ENCODE results near the gene HRH2.

The HRH2 gene

GRCh38 chr5:175689147-175689991, 31.5 kb downstream of the HRH2 start:
- Histone ChIP-seq H3K79me2 (ENCODE audit: control insufficient read depth, low read length) (peaks cover 29% of the 10 kb centered on the region), H3K4me3 (ENCODE audit: low read length) (0 out of 2 replicates have a peak overlapping the region, but pooled peaks have one; percentile 26), H3K9me2 (replicated peaks; ENCODE audit: control insufficient read depth, low read length) (no peaks in the 10 kb centered on the region), H3K4me2 (ENCODE audit: low read length) (peak overlapping the region; percentile 80), H3K27me3 (ENCODE audit: control insufficient read depth, low read length) (no peaks in the 10 kb centered on the region), H3K36me3 (ENCODE audit: control insufficient read depth, low read length) (no peaks in the 10 kb centered on the region), H3F3A (ENCODE audit: control insufficient read depth, insufficient read depth) (no peaks in the 10 kb centered on the region; the same call in 1 of the 2 replicates), H3K9me3 (ENCODE audit: control insufficient read depth, insufficient read depth, low read length) (no peaks in the 10 kb centered on the region), H4K20me1 (ENCODE audit: control insufficient read depth, insufficient read depth, low read depth, low read length) (no peaks in the 10 kb centered on the region), H3K4me1 (ENCODE audit: control insufficient read depth, low read length) (peaks cover 53% of the 10 kb centered on the region), H3K27ac (ENCODE audit: low read depth, low read length) (no peak overlapping the region)
- TF ChIP-seq CTCF (IDR thresholded peaks at IDR 0.05; ENCODE audit: low read depth, low read length, poor library complexity, severe bottlenecking) = no peak
- no peak for TF ChIP-seq EZH2phosphoT487 (IDR thresholded peaks at IDR 0.05; ENCODE audit: borderline replicate concordance, low read length)

GRCh38 chr5:175690025-175690424, 32.2 kb downstream of the HRH2 start:
- H3K4me1 ChIP-seq (ENCODE audit: control insufficient read depth, low read length) = peaks cover 59% of the 10 kb centered on the region

GRCh38 chr5:175690586-175690985, 32.7 kb downstream of the HRH2 start:
- Histone ChIP-seq H3K79me2 (ENCODE audit: control insufficient read depth, low read length) (peaks cover 38% of the 10 kb centered on the region), H3K4me3 (ENCODE audit: low read length) (peak overlapping the region; percentile 74), H4K20me1 (ENCODE audit: control insufficient read depth, insufficient read depth, low read depth, low read length) (no peaks in the 10 kb centered on the region), H3K27ac (ENCODE audit: low read depth, low read length) (peak overlapping the region; percentile 53; the same call in 1 of the 2 replicates), H3K27me3 (ENCODE audit: control insufficient read depth, low read length) (no peaks in the 10 kb centered on the region), H3K9me2 (replicated peaks; ENCODE audit: control insufficient read depth, low read length) (no peaks in the 10 kb centered on the region), H3K9me3 (ENCODE audit: control insufficient read depth, insufficient read depth, low read length) (no peaks in the 10 kb centered on the region), H3K4me1 (ENCODE audit: control insufficient read depth, low read length) (peaks cover 65% of the 10 kb centered on the region), H3F3A (ENCODE audit: control insufficient read depth, insufficient read depth) (no peaks in the 10 kb centered on the region; the same call in 1 of the 2 replicates), H3K36me3 (ENCODE audit: control insufficient read depth, low read length) (no peaks in the 10 kb centered on the region), H3K4me2 (ENCODE audit: low read length) (peak overlapping the region; percentile 80)
- TF ChIP-seq EZH2phosphoT487 (IDR thresholded peaks at IDR 0.05; ENCODE audit: borderline replicate concordance, low read length) (no peak), CTCF (IDR thresholded peaks at IDR 0.05; ENCODE audit: low read depth, low read length, poor library complexity, severe bottlenecking) (no peak)

More at GRCh38 chr5:175690025-175690424, 32.2 kb downstream of the HRH2 start:
- Histone ChIP-seq H3K4me2 (ENCODE audit: low read length) (peak overlapping the region; percentile 80; the same call in 1 of the 2 replicates), H3K27ac (ENCODE audit: low read depth, low read length) (no peak overlapping the region), H3F3A (ENCODE audit: control insufficient read depth, insufficient read depth) (no peaks in the 10 kb centered on the region; the same call in 1 of the 2 replicates), H3K4me3 (ENCODE audit: low read length) (no peak overlapping the region), H3K9me3 (ENCODE audit: control insufficient read depth, insufficient read depth, low read length) (no peaks in the 10 kb centered on the region), H3K36me3 (ENCODE audit: control insufficient read depth, low read length) (no peaks in the 10 kb centered on the region), H3K9me2 (replicated peaks; ENCODE audit: control insufficient read depth, low read length) (no peaks in the 10 kb centered on the region), H4K20me1 (ENCODE audit: control insufficient read depth, insufficient read depth, low read depth, low read length) (no peaks in the 10 kb centered on the region), H3K27me3 (ENCODE audit: control insufficient read depth, low read length) (no peaks in the 10 kb centered on the region), H3K79me2 (ENCODE audit: control insufficient read depth, low read length) (peaks cover 32% of the 10 kb centered on the region)
- TF ChIP-seq CTCF (IDR thresholded peaks at IDR 0.05; ENCODE audit: low read depth, low read length, poor library complexity, severe bottlenecking) (no peak), EZH2phosphoT487 (IDR thresholded peaks at IDR 0.05; ENCODE audit: borderline replicate concordance, low read length) (no peak)
